Trophoblast cell (in vitro differentiated cells and primary cell): ENCODE results near the gene EIF5.
A peak's percentile ranks its signal among the peaks of the same experiment; 100 is the strongest.

Experiments used
- DNase-seq, 2 donors: peaks; one replicate each; pipeline ENCODE4 v3.0.0-alpha.2; 2016
- H2AFZ ChIP-seq: 2 replicates; pipeline ENCODE4 v1.6.1; 2013; ENCODE audit warnings: low read length, moderate library complexity, mild to moderate bottlenecking; ENCODE audit not compliant: insufficient read depth, poor library complexity
- H2AK5ac ChIP-seq: 2 replicates; pipeline ENCODE4 v1.6.1; 2013; ENCODE audit warnings: mild to moderate bottlenecking, low read length
- H2BK120ac ChIP-seq: 2 replicates; pipeline ENCODE4 v1.6.1; 2013; ENCODE audit warnings: low read length, mild to moderate bottlenecking, moderate library complexity; ENCODE audit not compliant: insufficient read depth, poor library complexity
- H2BK12ac ChIP-seq: 2 replicates; pipeline ENCODE4 v1.6.1; 2013; ENCODE audit warnings: mild to moderate bottlenecking, low read length, moderate library complexity
- H2BK5ac ChIP-seq: 2 replicates; pipeline ENCODE4 v1.6.1; 2013; ENCODE audit warnings: low read length, low read depth, moderate library complexity, mild to moderate bottlenecking; ENCODE audit not compliant: poor library complexity
- H3K14ac ChIP-seq: 2 replicates; pipeline ENCODE4 v1.6.1; 2013; ENCODE audit warnings: mild to moderate bottlenecking, low read length
- H3K18ac ChIP-seq: 2 replicates; pipeline ENCODE4 v1.6.1; 2013; ENCODE audit warnings: mild to moderate bottlenecking, low read length
- H3K23ac ChIP-seq: 2 replicates; pipeline ENCODE4 v1.6.1; 2013; ENCODE audit warnings: low read length
- H3K27ac ChIP-seq: 2 replicates; pipeline ENCODE4 v1.5.1; 2013; ENCODE audit warnings: low read depth, mild to moderate bottlenecking, inconsistent platforms, low read length, moderate library complexity
- H3K27me3 ChIP-seq: 2 replicates; pipeline ENCODE4 v1.6.1; 2013; ENCODE audit warnings: inconsistent platforms, mild to moderate bottlenecking, low read length, moderate library complexity; ENCODE audit not compliant: insufficient read depth
- H3K36me3 ChIP-seq, 2 experiments: 1 replicate in 1 of 2; 2 replicates in 1 of 2; pipeline ENCODE4 v1.6.1; 2013; ENCODE audit warnings: low read length in 2 of 2, mild to moderate bottlenecking in 2 of 2, moderate library complexity in 1 of 2; ENCODE audit not compliant: insufficient read depth in 2 of 2, control insufficient read depth in 1 of 2
- H3K4ac ChIP-seq: 2 replicates; pipeline ENCODE4 v1.6.1; 2013; ENCODE audit warnings: low read depth, mild to moderate bottlenecking, low read length, moderate library complexity
- H3K4me1 ChIP-seq, 2 experiments: 1 replicate in 1 of 2; 2 replicates in 1 of 2; pipeline ENCODE4 v1.6.1; 2013; ENCODE audit warnings: low read length in 2 of 2, mild to moderate bottlenecking in 2 of 2, moderate library complexity in 1 of 2; ENCODE audit not compliant: insufficient read depth in 2 of 2, control insufficient read depth in 1 of 2
- H3K4me2 ChIP-seq: 2 replicates; pipeline ENCODE4 v1.6.1; 2013; ENCODE audit warnings: inconsistent platforms, mild to moderate bottlenecking, low read length, moderate library complexity
- H3K4me3 ChIP-seq: 2 replicates; pipeline ENCODE4 v1.5.1; 2013; ENCODE audit warnings: mild to moderate bottlenecking, low read depth, low read length, inconsistent platforms
- H3K79me1 ChIP-seq: one replicate; pipeline ENCODE4 v1.6.1; 2013; ENCODE audit warnings: low read length
- H3K79me2 ChIP-seq: 2 replicates; pipeline ENCODE4 v1.6.1; 2013; ENCODE audit warnings: low read length, mild to moderate bottlenecking; ENCODE audit not compliant: control insufficient read depth, insufficient read depth, poor library complexity
- H3K9ac ChIP-seq: 2 replicates; pipeline ENCODE4 v1.6.1; 2013; ENCODE audit warnings: mild to moderate bottlenecking, low read length
- H3K9me3 ChIP-seq: 2 replicates; pipeline ENCODE4 v1.6.1; 2013; ENCODE audit warnings: low read depth, mild to moderate bottlenecking, control low read depth, inconsistent platforms, low read length; ENCODE audit not compliant: insufficient read depth
- H4K12ac ChIP-seq: 2 replicates; pipeline ENCODE4 v1.6.1; 2013; ENCODE audit warnings: low read depth, mild to moderate bottlenecking, low read length, moderate library complexity
- H4K8ac ChIP-seq: 2 replicates; pipeline ENCODE4 v1.6.1; 2013; ENCODE audit warnings: low read depth, mild to moderate bottlenecking, low read length, moderate library complexity
- H4K91ac ChIP-seq: one replicate; pipeline ENCODE4 v1.6.1; 2013; ENCODE audit warnings: low read depth, mild to moderate bottlenecking, low read length, moderate library complexity
- WGBS: extraction: QIAGEN DNeasy Blood & Tissue Kit; methylation state at CpG from one replicate; pipeline ENCODE4 v1.1.7; 2013; ENCODE audit warnings: missing lambda C conversion rate; ENCODE audit not compliant: insufficient read length, insufficient coverage; ENCODE audit errors: extremely low coverage; 5-methylcytosine and 5-hydroxymethylcytosine counted together

EIF5 gene

DNA sequence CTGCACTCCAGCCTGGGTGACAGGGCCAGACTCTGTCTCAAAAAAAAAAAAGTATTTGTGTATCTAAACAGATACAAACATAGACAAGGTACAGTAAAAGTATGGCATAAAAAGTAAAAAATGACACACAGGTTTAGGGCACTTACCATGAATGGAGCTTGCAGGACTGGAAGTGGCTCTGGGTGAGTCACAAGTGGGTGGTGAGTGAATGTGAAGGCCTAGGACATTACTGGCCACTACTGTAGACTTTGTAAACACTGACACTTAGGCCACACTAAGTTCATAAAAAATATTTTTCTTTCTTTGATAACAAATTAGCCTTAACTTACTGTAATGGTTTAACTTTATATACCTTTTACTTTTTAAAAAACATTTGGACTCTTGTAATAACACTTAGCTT is 38.0 kb upstream of the EIF5 start:
- DNase-seq = peak in 1 of 2 donors; percentile 64
- Histone ChIP-seq H4K12ac (no peak overlapping the region), H2AFZ (no peak overlapping the region), H3K4me1 (no peaks in the 10 kb centered on the region), H2BK5ac (no peak overlapping the region), H3K4me3 (no peak overlapping the region), H3K4me2 (no peak overlapping the region), H3K36me3 (no peaks in the 10 kb centered on the region), H2BK12ac (no peak overlapping the region), H2BK120ac (no peak overlapping the region), H3K14ac (no peak overlapping the region), H3K18ac (no peak overlapping the region), H3K79me1 (no peaks in the 10 kb centered on the region), H3K9ac (no peak overlapping the region), H3K4ac (no peak overlapping the region), H3K27ac (no peak overlapping the region), H3K27me3 (no peaks in the 10 kb centered on the region), H4K8ac (no peak overlapping the region), H2AK5ac (no peak overlapping the region), H4K91ac (no peak overlapping the region), H3K23ac (no peak overlapping the region), H3K79me2 (no peaks in the 10 kb centered on the region), H3K9me3 (no peaks in the 10 kb centered on the region)

DNA sequence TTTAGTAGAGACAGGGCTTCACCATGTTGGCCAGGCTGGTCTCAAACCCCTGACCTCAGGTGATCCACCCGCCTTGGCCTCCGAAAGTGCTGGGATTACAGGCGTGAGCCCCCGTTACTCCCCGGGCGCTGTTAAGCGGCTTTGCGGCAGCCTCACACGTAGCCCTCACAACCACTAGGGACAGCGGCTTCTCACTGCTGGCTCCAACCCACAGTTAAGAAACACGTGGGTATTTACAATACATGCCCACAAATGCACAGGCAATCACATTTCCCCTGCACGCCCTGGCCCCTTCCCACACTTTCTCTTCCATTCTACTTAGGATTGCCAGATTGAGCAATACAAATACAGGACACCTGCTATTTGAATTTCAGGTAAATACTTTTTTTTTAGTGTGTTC is 37.0 kb upstream of the EIF5 start:
- no peaks in the 10 kb centered on the region for H3K4me1 ChIP-seq

DNA sequence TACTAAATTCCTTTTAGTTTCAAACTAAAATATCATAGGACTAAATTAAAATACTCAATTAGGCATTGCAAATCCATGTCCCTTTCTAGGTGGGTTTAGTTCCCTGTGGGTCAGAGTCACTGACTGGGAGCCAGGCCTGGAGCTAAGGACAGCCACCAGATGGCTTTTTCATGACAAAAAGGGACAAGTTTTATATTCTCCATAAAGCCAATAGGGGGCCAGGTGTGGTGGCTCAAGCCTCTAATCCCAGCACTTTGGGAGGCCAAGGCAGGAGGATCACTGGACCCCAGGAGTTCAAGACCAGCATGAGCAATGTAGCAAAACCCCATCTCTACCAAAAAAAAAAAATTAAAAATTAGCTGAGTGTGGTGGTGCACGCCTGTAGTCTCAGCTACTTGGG is 35.4 kb upstream of the EIF5 start:
- Histone ChIP-seq H4K91ac (no peak overlapping the region), H3K4me1 (no peaks in the 10 kb centered on the region), H3K9me3 (peaks cover 2% of the 10 kb centered on the region), H2AFZ (no peak overlapping the region), H3K4me2 (no peak overlapping the region), H3K27ac (no peak overlapping the region), H3K4me3 (no peak overlapping the region), H3K79me1 (no peaks in the 10 kb centered on the region), H3K23ac (no peak overlapping the region), H3K36me3 (no peaks in the 10 kb centered on the region), H2BK12ac (no peak overlapping the region), H3K27me3 (no peaks in the 10 kb centered on the region), H2BK120ac (no peak overlapping the region), H3K79me2 (no peaks in the 10 kb centered on the region), H4K12ac (no peak overlapping the region), H4K8ac (no peak overlapping the region), H3K18ac (no peak overlapping the region), H2AK5ac (no peak overlapping the region), H2BK5ac (no peak overlapping the region), H3K14ac (no peak overlapping the region), H3K9ac (no peak overlapping the region), H3K4ac (no peak overlapping the region)
- no peak for DNase-seq
- no CpG with 5 or more reads among the region's 1 CpG for WGBS

More for the DNA sequence above, 37.0 kb upstream of the EIF5 start:
- Histone ChIP-seq H3K23ac (no peak overlapping the region), H3K36me3 (no peaks in the 10 kb centered on the region), H4K91ac (no peak overlapping the region), H4K8ac (no peak overlapping the region), H2AK5ac (no peak overlapping the region), H2BK120ac (no peak overlapping the region), H3K27ac (no peak overlapping the region), H2AFZ (no peak overlapping the region), H3K79me1 (no peaks in the 10 kb centered on the region), H3K4me3 (no peak overlapping the region), H3K27me3 (no peaks in the 10 kb centered on the region), H3K4ac (no peak overlapping the region), H3K18ac (no peak overlapping the region), H3K9ac (no peak overlapping the region), H2BK12ac (no peak overlapping the region), H4K12ac (no peak overlapping the region), H3K14ac (no peak overlapping the region), H2BK5ac (no peak overlapping the region), H3K9me3 (peaks cover 2% of the 10 kb centered on the region), H3K79me2 (no peaks in the 10 kb centered on the region), H3K4me2 (no peak overlapping the region)
- WGBS = no CpG with 5 or more reads among the region's 12 CpGs
- no peak for DNase-seq

GRCh38 chr14:103301512-103302354 is 32.3 kb upstream of the EIF5 start:
- Histone ChIP-seq H4K91ac (no peak overlapping the region), H3K4me1 (no peaks in the 10 kb centered on the region), H3K9ac (no peak overlapping the region), H3K4me3 (no peak overlapping the region), H2AK5ac (no peak overlapping the region), H3K23ac (no peak overlapping the region), H4K12ac (no peak overlapping the region), H3K27me3 (no peaks in the 10 kb centered on the region), H3K79me1 (no peaks in the 10 kb centered on the region), H2AFZ (no peak overlapping the region), H3K14ac (no peak overlapping the region), H2BK5ac (no peak overlapping the region), H3K36me3 (no peaks in the 10 kb centered on the region), H3K4me2 (no peak overlapping the region), H2BK12ac (no peak overlapping the region), H3K27ac (no peak overlapping the region), H3K9me3 (peaks cover 2% of the 10 kb centered on the region), H3K4ac (no peak overlapping the region), H3K18ac (no peak overlapping the region), H3K79me2 (no peaks in the 10 kb centered on the region), H4K8ac (no peak overlapping the region), H2BK120ac (no peak overlapping the region)
- WGBS = no CpG with 5 or more reads among the region's 11 CpGs
- no peak for DNase-seq
